Gastrocnemius medialis (tissue), 4 donors: ENCODE data around the gene LMAN2. TPM values are rescaled to one million over a fixed set of nuclear protein-coding genes. Genes with fewer than 3 reads are reported as not detected.

Experiments used
- ATAC-seq, 2 donors: fragments of 150-250 bp; one replicate each; pipeline ENCODE4 v1.9.1; 2016
- DNase-seq, 2 donors: peaks; one replicate each; pipeline ENCODE4 v3.0.0-alpha.2; 2019
- H3K27ac ChIP-seq, 4 donors: fragments of 200-600 bp; sonication (generic); 1 replicate in 1 of 4; 2 replicates in 3 of 4; pipeline ENCODE4 v1.5.1; 2016 to 2018; ENCODE audit warnings: mild to moderate bottlenecking in 2 of 4, moderate library complexity in 1 of 4
- H3K27me3 ChIP-seq, 3 donors: fragments of 200-600 bp; sonication (generic) in 2 of 3; 1 replicate in 1 of 3; 2 replicates in 2 of 3; pipeline versions ENCODE4 v1.5.1 to v1.6.0; 2016 to 2019; ENCODE audit warnings: mild to moderate bottlenecking in 1 of 3, moderate library complexity in 1 of 3
- H3K36me3 ChIP-seq, 2 donors: fragments of 200-600 bp; sonication (generic) in 1 of 2; one replicate each; pipeline ENCODE4 v1.5.1; 2017 to 2018
- H3K4me1 ChIP-seq, 2 donors: fragments of 200-600 bp; sonication (generic) in 1 of 2; one replicate each; pipeline ENCODE4 v1.5.1; 2016 to 2017; ENCODE audit warnings: mild to moderate bottlenecking in 2 of 2
- H3K4me3 ChIP-seq, 4 donors: fragments of 200-600 bp; sonication (generic) in 3 of 4; 1 replicate in 1 of 4; 2 replicates in 3 of 4; pipeline ENCODE4 v1.5.1; 2016 to 2019; ENCODE audit warnings: mild to moderate bottlenecking in 2 of 4
- H3K9me3 ChIP-seq, 3 donors: fragments of 200-600 bp; sonication (generic) in 2 of 3; 1 replicate in 1 of 3; 2 replicates in 2 of 3; pipeline ENCODE4 v1.5.1; 2016 to 2019
- POLR2A ChIP-seq, 2 donors: fragments of 450-650 bp; IDR thresholded peaks; one replicate each; pipeline ENCODE4 v1.6.1; 2017; ENCODE audit warnings: antibody characterized with exemption in 2 of 2, mild to moderate bottlenecking in 2 of 2, moderate library complexity in 2 of 2
- in situ Hi-C, 4 donors: fragments of 200-750 bp; cut with MboI; loops; one replicate each; pipeline versions ENCODE4 v1.15.0 to v1.8.0; 2017; ENCODE audit warnings: low sequenced_read_pairs in 4 of 4
- intact Hi-C: fragments of 100-400 bp; cut with DNase I; formaldehyde crosslinking; loops from one replicate; pipeline ENCODE4 v1.15.1; 2023; ENCODE audit warnings: low total_unique reads
- total RNA-seq, 4 donors: library from RNA; depleted of rRNA; stranded (reverse); fragments of >200 nt; gene quantifications; one replicate each; pipeline versions ENCODE4 v1.1.0 to v1.2.3, GENCODE V29; 2016
- TF ChIP-seq, protein P1 (sequence below), 5 experiments: fragments of 450-650 bp in 3 of 5; fragments of 200-600 bp in 2 of 5; sonication (generic) in 2 of 5; IDR thresholded peaks in 4 of 5; conservative IDR thresholded peaks in 1 of 5; 1 replicate in 4 of 5; 2 replicates in 1 of 5; pipeline ENCODE4 v1.5.1; 2016 to 2019; ENCODE audit warnings: antibody characterized with exemption in 5 of 5, mild to moderate bottlenecking in 3 of 5, moderate library complexity in 3 of 5

Gene LMAN2
- total RNA-seq, 4 donors from 2014 or later, result 70.2 to 109 (median 86.6) TPM

DNA sequence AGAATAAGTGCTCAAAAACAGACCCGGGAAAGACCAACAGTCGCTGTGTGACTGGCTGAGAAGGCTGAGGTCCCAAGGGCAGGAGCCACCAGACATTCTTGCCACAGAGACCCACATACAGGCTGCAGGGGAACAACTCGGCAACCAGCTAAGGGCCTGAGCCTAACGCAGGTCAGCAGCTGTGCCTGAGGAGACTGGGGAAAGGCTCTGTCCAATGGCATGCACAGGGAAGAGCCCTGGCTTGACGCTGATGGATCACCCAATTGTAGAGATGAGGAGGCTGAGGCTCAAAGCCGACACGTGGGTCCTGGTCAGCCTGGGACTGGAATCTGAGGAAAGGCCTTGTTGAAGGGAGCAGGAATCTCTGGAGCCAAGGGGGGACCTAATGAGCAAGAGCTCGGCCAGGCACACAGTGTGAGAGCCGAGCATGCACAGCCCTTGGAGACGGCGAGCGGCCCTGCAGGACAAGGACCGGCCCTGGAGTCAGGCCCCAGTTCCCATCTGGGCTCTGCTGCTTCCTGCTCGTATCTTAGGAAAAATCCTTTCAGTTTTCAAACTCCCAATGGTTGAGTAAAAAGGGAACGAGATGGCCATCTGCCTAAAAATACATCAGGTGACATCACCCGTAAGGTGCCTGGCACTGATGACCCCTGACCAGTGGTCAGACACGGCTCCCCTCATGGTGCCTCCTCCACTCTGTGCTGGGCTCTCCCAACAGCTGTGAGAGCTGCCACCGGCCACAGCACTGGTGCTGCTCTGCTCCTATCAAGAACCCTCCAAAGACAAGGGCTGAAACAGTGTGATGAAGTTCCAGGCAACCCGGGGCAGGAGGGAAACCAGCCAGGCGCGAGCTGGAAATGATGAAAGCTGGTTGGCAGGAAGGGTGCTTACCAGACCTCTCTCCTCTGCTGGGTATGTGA lies 16.4 kb downstream of the LMAN2 start:
- no peaks in the 10 kb centered on the region for H3K4me1 ChIP-seq
- intact Hi-C loops, result no loop called here
- no peak for ATAC-seq
- H3K36me3 ChIP-seq, result peaks cover 0 to 75% of the 10 kb centered on the region in 2 donors
- H3K27me3 ChIP-seq, result no peaks in the 10 kb centered on the region
- in situ Hi-C loops, result no loop called here
- H3K27ac ChIP-seq, result no peak overlapping the region
- H3K4me3 ChIP-seq, result no peak overlapping the region
- H3K9me3 ChIP-seq, result no peaks in the 10 kb centered on the region
- DNase-seq, result no peak
- TF ChIP-seq, protein P1, sequence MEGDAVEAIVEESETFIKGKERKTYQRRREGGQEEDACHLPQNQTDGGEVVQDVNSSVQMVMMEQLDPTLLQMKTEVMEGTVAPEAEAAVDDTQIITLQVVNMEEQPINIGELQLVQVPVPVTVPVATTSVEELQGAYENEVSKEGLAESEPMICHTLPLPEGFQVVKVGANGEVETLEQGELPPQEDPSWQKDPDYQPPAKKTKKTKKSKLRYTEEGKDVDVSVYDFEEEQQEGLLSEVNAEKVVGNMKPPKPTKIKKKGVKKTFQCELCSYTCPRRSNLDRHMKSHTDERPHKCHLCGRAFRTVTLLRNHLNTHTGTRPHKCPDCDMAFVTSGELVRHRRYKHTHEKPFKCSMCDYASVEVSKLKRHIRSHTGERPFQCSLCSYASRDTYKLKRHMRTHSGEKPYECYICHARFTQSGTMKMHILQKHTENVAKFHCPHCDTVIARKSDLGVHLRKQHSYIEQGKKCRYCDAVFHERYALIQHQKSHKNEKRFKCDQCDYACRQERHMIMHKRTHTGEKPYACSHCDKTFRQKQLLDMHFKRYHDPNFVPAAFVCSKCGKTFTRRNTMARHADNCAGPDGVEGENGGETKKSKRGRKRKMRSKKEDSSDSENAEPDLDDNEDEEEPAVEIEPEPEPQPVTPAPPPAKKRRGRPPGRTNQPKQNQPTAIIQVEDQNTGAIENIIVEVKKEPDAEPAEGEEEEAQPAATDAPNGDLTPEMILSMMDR (IDR thresholded peaks at IDR 0.05 in 4 of 5, conservative IDR thresholded peaks at IDR 0.05 in 1 of 5), result no peak
- no peak for TF ChIP-seq POLR2A (IDR thresholded peaks at IDR 0.05)

DNA sequence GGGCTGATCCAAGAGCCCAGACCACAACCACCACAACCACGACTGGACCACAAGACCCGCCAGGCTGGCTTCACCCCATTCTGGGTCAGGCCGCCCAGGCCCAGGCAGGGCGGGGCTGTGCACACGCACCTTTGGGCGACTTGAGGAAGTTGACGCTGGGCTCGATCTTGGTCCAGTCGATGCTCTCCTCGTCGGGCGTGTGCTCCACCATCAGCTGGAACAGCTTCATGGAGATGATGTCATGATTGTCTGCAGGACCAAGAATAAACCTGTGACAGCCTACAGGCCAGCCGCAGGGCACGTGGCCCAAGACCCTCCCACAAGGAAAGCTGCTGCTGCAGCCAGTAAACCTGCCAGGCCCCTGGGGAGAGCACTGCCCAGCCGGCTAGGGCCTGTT lies 17.3 kb downstream of the LMAN2 start:
- Histone ChIP-seq H3K9me3 (no peaks in the 10 kb centered on the region), H3K27me3 (no peaks in the 10 kb centered on the region), H3K36me3 (peaks cover 0 to 76% of the 10 kb centered on the region in 2 donors), H3K4me1 (no peaks in the 10 kb centered on the region), H3K27ac (no peak overlapping the region), H3K4me3 (no peak overlapping the region)
- intact Hi-C loops, result no loop called here
- TF ChIP-seq, protein P1 (IDR thresholded peaks at IDR 0.05 in 4 of 5, conservative IDR thresholded peaks at IDR 0.05 in 1 of 5), result no peak
- TF ChIP-seq POLR2A (IDR thresholded peaks at IDR 0.05), result no peak
- in situ Hi-C loops, result no loop called here
- DNase-seq (no peak), ATAC-seq (no peak)

DNA sequence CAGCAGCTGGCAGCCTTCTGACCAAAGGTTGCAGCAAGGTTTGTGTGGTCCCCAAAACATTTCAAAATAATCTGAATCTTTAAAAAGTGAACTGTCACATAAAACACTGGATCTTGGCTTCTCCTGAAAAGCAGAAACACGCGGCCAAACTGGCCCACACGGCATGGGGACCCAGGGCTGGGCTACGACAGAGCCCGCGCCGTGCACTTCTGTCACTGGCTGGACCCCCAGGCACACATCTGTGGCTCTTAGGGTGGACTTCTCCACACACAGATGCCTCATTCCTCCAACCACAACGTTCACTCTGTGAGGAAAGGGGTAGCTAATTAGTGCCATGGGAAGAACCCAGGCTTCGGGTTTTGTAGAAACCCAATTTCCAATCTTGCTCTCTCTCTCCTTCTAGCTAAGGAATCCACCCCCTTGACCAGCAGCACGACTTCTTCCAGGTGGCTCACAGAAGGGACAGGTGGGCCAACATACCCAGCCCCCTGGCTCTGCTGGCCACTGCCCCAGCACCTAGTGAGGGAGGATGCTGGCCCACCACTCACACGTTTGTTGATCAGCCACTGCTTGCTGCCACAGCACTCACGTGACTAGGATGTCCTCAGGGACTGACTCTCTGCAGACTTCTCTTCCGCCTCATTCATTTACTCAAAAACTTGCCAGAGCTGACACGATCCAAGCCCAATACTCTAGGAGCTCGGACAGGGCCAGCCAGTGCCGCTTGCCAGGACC lies 17.9 kb downstream of the LMAN2 start:
- intact Hi-C loops (no loop called here), in situ Hi-C loops (no loop called here)
- no peak for TF ChIP-seq POLR2A (IDR thresholded peaks at IDR 0.05)
- TF ChIP-seq, protein P1 (IDR thresholded peaks at IDR 0.05 in 4 of 5, conservative IDR thresholded peaks at IDR 0.05 in 1 of 5), result no peak
- no peaks in the 10 kb centered on the region for H3K4me1 ChIP-seq
- H3K27me3 ChIP-seq, result no peaks in the 10 kb centered on the region
- H3K27ac ChIP-seq, result no peak overlapping the region
- peaks cover 0 to 76% of the 10 kb centered on the region in 2 donors for H3K36me3 ChIP-seq
- no peak overlapping the region for H3K4me3 ChIP-seq
- no peaks in the 10 kb centered on the region for H3K9me3 ChIP-seq
- DNase-seq (no peak), ATAC-seq (no peak)

DNA sequence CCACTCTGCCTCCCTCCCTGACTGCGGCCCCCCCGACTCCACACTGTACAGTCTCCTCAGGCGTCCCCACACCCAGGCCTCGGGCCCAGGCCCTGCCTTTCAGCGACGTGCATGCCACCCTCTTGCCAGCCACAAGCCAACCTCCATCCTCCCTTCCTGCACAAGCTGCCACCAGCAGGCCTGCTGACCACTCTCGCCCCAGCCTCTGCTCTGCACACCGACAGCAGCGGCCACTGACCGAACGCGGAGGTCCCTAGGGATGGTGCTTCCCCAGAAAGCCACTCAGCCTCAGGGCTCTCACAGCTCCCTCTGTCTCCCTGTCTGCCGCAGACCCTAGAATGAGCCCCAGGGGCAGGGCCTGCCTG lies 18.6 kb downstream of the LMAN2 start:
- ATAC-seq, result no peak
- no peak overlapping the region for H3K27ac ChIP-seq
- H3K4me3 ChIP-seq, result no peak overlapping the region
- H3K4me1 ChIP-seq, result no peaks in the 10 kb centered on the region
- intact Hi-C loops (no loop called here), in situ Hi-C loops (no loop called here)
- TF ChIP-seq, protein P1 (IDR thresholded peaks at IDR 0.05 in 4 of 5, conservative IDR thresholded peaks at IDR 0.05 in 1 of 5), result no peak
- DNase-seq, result no peak
- no peaks in the 10 kb centered on the region for H3K9me3 ChIP-seq
- H3K36me3 ChIP-seq, result peaks cover 0 to 73% of the 10 kb centered on the region in 2 donors
- no peaks in the 10 kb centered on the region for H3K27me3 ChIP-seq
